Heart left ventricle (tissue), 13 donors: ENCODE data around the gene NCAPD2.

Source experiments
- POLR2A ChIP-seq, 2 donors: fragments of 450-650 bp; IDR thresholded peaks; one replicate each; pipeline ENCODE4 v1.6.1; 2017; ENCODE audit warnings: antibody characterized with exemption in 2 of 2, mild to moderate bottlenecking in 2 of 2, moderate library complexity in 2 of 2
- TF ChIP-seq, protein P1 (sequence below), 12 donors: fragments of 200-600 bp; sonication (generic) in 4 of 12; IDR thresholded peaks; one replicate each; pipeline versions ENCODE4 v1.5.0 to v1.8.0; 2018 to 2022; ENCODE audit warnings: antibody characterized with exemption in 12 of 12, mild to moderate bottlenecking in 5 of 12
- donor health status: ischemic (EF 13 %, LVEDD 7.1; RV severe dilation, severe dysfunction).
- donor health status: DM: no; HTN: yes; CAD: no.
- donor health status: DM: no; HTN: no; CAD: no.
- donor health status: ischemic (EF 25% LVEDD 6.9; RV normal size, moderate dysfunction).
- donor health status: ischemic (EF 25% LVEDD 5.7; RV mildly dilated, moderate dysfunction).
- donor health status: ischemic (EF 35%, LVEDD 5.7; RV mildly dilated, moderate dysfunction).
- donor health status: nonischemic (EF 11% LVEDD 7.7; RV severe dilation, severe dysfunction).
- donor health status: DM: yes; HTN: yes; CAD: no.
- donor health status: PGD.
- donor health status: ischemic (EF 29% LVEDD 5.4; RV normal size, mild dysfunction).
- donor health status: nonischemic (EF 23%, LVEDD 6.1; RV moderate dilation, normal function).

DNA sequence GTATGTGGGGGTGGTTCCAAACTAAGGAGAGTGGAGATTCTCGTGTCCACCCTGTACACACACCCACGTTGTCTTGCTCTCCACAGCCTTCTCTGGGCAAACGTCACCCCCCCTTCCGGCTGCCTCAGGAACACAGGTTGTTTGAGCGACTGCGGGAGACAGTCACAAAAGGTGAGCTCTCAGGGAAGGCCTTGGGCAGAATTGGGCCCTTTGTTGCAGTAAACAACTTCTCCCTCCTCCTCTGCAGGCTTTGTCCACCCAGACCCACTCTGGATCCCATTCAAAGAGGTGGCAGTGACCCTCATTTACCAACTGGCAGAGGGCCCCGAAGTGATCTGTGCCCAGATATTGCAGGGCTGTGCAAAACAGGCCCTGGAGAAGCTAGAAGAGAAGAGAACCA, 32.3 kb downstream of the NCAPD2 start:
- TF ChIP-seq, protein P1, sequence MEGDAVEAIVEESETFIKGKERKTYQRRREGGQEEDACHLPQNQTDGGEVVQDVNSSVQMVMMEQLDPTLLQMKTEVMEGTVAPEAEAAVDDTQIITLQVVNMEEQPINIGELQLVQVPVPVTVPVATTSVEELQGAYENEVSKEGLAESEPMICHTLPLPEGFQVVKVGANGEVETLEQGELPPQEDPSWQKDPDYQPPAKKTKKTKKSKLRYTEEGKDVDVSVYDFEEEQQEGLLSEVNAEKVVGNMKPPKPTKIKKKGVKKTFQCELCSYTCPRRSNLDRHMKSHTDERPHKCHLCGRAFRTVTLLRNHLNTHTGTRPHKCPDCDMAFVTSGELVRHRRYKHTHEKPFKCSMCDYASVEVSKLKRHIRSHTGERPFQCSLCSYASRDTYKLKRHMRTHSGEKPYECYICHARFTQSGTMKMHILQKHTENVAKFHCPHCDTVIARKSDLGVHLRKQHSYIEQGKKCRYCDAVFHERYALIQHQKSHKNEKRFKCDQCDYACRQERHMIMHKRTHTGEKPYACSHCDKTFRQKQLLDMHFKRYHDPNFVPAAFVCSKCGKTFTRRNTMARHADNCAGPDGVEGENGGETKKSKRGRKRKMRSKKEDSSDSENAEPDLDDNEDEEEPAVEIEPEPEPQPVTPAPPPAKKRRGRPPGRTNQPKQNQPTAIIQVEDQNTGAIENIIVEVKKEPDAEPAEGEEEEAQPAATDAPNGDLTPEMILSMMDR (IDR thresholded peaks at IDR 0.05) = no peak
- TF ChIP-seq POLR2A (IDR thresholded peaks at IDR 0.05) = no peak
